GM12891 (cell line): ENCODE measurements around the gene TEKT2.

ENCODE experiments used
- PAX5 ChIP-seq: IDR thresholded peaks from 2 replicates; pipeline ENCODE4 v1.6.1; 2011; ENCODE audit warnings: low read length, moderate library complexity, mild to moderate bottlenecking; ENCODE audit not compliant: insufficient read depth, severe bottlenecking
- POLR2A ChIP-seq: IDR thresholded peaks from 2 replicates; pipeline ENCODE4 v1.6.1; 2011; ENCODE audit warnings: low read depth, low read length, control low read depth
- POLR2AphosphoS5 ChIP-seq: IDR thresholded peaks from 2 replicates; pipeline ENCODE4 v1.6.1; 2011; ENCODE audit warnings: low read depth, low read length, control low read depth
- POU2F2 ChIP-seq: IDR thresholded peaks from 2 replicates; pipeline ENCODE4 v1.6.1; 2011; ENCODE audit warnings: low read depth, mild to moderate bottlenecking, control low read depth, low read length, moderate library complexity
- TAF1 ChIP-seq: IDR thresholded peaks from 2 replicates; pipeline ENCODE4 v1.6.1; 2011; ENCODE audit warnings: low read depth, low read length, control low read depth

DNA sequence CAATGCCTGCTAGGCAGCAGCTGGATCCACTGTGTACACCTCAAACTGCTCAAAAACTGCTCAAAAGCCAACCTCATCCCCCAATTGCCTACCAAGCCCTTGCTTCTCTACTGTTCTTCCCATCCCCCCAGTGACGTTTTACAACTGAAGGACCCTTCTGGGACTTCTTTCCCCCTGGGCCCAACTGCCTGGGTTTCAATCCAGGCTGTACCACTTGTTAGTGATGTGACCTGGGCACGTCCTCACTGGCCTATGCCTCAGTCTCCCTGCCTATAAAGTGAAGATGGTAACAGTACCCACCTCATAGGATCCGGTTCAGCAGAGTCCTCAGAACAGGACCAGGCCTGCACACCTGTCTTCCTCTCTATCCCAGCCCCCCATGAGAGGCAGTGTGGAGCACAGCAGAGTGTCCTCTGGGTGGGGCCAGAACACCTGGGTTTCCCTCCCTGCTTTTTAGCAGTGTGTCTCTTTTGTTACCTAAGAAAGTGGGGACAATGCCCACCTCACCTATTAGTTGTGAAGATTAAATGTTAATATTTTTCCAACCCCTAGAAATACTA, 1.9 kb upstream of the TEKT2 start:
- TF ChIP-seq POLR2A (no peak), POLR2AphosphoS5 (no peak), TAF1 (no peak), PAX5 (no peak), POU2F2 (no peak)
